ENCODE data around the gene CDK17.
"Not testable (repeated sequence)": the region's sequence is repeated elsewhere in the genome, so short reads cannot be mapped to it uniquely, and the experiment has no call there.

The CDK17 gene

DNA sequence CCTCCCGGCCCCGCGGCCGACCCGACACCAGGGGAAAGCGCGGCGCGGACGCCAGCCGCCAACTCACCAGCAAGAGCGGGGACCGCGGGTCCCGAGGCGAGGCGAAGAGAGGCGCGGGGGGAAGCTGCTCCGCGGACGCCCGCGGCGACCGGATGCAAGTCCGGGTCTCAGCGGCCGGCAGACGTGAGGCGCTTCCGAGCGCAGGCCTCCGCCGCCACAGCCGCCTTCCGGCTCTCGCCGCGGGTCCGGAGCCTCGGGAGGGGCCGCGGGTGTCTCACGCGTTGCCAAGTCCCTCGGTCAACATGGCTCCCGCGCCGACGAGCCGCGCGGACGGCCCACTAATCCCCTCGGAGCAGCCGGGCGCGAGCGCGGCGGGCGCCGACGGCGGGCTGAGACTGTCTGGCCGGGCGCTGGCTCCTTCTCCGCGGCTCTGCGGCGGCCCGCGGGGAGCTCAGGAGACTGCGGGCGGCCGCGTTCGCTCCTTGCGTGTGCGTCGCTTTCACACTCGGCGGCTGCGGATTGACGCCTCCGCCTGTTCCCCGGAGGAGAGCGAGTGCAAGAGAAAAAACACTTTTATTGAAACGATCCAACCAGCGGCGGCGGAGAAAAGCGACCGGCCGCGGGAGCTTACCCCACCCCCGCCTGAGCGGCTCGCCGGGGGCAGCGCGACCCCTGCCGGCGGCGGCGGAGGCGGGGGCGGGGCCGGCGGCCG is at the start of gene CDK17:
TSS of gene CDK17 (minus strand) at position 521 of the 712 bp plus-strand sequence. CDS start 65,603 bp downstream, outside the sequence.
- DNase-seq (ENCODE audit: low spot score) = peak; percentile 83

DNA sequence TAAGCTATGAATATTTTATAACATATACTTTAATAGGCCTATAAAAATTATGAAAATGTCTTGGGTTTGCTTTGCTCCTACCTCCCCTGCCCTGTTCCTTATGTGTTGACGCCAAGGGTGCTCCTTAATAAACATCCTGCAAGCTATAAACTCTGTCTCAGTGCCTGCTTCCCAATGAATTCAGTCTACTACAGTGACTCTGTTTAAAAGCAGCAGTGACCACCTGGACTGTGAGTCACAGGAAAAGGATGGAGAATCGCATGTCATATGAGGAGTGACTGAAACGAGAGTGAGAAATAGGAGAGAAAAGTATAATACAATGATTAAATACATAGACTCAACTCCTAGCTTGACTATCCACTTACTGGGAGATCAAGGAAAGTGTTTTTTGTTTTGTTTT is 48.1 kb upstream of the CDK17 start:
- DNase-seq (ENCODE audit: low spot score) = no peak

DNA sequence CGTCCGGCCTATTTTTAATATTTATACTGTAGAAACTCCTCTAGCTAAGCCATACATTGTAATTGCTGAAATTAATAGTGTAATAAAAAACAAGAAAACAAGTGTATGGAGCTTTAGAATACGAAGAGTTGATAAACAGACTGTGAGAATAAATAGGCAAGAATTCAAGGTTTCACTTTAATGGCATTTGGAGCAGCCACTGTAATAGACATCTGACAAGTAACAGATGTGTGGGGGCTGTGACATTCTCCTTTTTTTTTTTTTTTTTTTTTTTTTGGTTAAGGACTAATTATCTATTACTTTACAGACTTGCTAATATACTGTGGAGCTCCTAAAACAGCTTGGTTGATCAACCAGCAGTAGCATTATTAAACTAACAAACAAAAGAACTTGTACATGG is 47.0 kb upstream of the CDK17 start:
- no peak for DNase-seq (ENCODE audit: low spot score)

DNA sequence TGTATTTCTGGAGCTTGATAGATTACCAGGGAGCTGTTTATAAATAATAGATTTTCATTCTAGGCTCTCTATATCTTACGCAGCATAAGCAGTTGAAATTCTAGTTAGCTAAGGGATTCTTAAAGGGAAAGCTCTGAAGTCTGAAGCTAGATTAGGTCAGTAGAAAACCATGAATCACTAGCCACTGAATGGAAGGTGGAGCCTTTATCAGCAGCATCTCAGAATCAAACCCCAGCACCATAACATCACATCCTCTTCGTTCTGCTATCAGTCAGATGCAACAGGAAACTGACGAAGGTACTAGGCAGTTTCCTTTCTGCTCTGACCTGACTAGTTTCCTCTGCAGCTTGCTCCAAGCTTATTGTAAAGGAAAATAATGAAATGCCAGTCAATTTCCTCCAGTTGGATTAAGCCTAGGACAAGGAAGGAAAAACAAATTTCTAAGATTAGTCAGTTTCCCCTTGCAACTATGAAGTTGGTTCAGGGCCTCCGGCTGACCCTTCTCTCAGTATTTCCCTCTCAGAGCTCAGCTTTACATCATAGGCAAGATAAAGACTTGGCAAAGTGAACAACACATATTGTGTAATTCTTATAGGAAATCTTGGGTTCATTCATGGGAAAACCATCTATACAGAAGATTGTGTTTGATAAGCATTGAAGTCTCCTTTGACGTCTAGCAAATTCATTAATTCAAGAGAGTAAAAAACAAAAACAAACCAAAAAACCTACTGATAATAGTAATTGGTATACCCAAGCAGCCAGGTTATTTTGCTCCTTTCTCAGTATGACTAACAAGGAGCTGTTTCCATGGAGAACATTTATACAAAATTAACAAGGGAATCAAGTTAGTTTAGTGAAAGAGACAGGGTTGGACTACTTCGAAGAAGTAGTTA is 45.7 kb upstream of the CDK17 start:
- DNase-seq (ENCODE audit: low spot score) = peak; percentile 48

DNA sequence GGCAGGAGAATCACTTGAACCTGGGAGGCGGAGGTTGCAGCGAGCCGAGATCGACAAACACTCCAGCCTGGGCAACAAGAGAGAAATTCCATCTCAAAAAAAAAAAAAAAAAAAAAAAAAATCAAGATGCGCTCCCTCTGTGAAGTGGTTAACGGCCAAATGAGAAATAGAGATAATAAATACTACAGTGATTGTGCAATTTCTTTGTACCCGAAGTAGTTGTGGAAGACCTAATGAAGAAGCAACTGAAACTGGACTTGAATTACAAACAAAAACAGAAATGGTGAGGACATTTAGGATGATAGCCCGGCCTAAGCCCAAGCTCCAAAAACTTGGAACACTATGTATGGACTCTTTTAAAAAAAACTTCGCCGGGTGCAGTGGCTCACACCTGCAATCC is 44.2 kb upstream of the CDK17 start:
- no peak for DNase-seq (ENCODE audit: low spot score)

DNA sequence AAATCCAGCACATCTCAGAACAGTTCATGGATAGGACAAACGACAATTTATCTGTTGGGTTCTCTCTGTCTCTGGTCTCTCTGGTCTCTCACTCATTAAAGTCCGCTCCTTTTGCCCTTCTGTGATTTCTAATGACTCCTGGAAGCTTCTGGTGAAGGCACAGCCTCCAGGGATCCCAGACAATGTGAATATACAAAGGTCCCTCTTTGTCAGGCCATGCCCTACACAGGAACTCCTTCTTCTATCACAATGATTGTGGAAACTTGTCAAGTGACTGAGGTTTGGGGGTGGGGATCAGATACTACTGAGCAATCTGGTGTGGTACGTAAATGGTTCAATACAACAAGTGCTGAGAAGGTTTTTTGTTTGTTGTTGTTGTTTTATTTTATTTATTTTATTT is 42.7 kb upstream of the CDK17 start:
- DNase-seq (ENCODE audit: low spot score) = peak; percentile 40

DNA sequence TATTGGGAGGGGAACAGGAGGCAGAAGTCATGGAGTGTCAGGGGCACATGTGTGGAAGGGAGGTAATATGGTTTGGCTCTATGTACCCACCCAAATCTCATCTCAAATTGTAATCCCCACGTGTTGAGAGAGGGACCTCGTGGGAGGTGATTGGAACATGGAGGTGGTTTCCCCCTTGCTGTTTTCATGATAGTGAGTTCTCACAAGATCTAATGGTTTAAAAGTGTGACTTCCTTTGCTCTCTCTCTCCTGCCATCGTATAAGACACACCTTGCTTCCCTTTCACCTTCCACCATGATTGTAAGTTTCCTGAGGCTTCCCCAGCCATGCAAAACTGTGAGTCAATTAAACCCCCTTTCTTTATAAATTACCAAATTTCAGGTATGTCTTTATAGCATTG is 41.6 kb upstream of the CDK17 start:
- no peak for DNase-seq (ENCODE audit: low spot score)

DNA sequence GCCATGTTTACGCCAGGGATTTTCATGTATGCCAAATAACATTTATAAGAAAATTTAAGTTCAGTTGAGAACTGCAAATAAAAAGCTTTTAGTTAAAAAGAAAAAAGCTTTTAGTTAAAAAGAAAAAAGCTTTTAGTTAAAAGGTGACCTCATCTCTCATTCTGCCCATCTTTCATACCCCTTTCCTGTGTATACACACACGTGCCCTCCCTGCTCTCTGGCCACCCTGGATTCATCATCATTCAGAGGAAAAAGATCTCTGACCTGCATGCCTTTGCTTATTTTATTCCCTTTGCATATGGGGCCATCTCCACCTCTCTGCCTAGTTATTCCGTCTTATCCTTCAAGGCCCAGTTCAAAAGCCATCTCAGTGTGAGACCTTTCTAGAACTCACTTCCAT is 38.1 kb upstream of the CDK17 start:
- no peak for DNase-seq (ENCODE audit: low spot score)

DNA sequence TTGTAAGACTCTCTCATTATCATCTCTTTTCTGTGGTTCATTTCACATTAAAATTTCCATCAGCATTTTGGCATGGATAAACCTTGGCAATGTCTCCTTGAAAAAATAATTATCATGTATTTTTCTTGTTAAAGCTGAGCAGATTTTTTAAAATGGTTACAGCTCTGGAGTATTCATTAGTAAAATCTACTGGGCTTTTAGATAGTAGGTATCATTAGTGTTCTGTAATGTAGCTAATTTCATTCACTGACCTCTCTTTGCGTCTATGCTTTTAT is 36.9 kb upstream of the CDK17 start:
- DNase-seq (ENCODE audit: low spot score) = no peak

DNA sequence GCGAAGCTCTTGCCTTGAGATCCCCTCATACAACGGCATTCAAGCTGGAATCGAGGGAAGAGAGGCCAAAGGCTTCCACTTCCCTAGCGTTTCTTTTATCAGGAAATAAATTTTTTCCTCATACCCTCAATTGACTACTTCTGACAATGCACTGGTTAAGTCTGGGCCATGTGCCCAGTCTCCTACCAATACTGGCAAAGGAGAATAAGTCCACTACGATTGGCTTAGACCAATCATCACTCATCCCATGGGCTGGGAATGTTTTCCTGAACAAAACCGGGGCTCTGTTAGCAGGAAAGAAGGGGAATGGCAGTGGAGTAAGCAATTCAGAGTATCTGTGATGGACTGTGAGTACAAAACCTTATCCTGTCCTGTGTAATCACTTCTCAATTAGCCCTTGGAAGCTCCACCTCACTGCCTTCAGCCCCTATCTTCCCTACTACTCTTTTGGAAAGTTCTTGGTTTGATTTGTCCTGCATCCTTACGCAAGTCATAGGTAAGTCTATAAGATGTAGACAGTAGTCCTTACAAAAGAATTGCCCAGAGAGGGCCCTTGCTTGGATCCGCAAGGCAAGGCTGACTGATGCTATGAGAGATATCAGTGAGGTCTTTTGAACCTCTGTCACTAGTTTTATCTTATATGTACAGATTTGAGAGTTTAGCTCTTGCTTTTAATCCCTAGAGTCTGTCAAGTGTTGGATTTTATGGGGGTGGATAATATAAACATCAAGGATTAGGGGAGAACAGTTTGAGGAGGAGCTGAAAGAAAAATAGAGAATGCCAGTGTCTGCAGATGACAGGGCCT is 36.3 kb upstream of the CDK17 start:
- no peak for DNase-seq (ENCODE audit: low spot score)

DNA sequence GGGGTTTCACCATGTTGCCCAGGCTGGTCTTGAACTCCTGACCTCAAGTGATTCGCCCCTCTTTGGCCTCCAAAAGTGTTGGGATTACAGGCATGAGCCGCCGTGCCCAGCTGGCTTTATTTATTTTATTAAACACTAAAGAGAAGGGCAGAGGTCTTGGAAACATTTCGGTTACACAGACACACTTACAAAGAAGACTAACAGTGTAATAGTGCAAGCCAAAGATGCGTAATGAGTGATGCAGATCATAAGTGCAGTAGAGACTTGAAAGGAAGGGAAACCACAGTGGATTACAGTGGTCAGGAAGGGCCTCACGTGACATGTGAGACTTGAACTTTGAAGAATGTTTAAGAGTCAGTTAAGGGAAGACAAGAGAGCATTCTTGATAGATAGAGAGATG is 33.9 kb upstream of the CDK17 start:
- DNase-seq (ENCODE audit: low spot score) = peak; percentile 80

DNA sequence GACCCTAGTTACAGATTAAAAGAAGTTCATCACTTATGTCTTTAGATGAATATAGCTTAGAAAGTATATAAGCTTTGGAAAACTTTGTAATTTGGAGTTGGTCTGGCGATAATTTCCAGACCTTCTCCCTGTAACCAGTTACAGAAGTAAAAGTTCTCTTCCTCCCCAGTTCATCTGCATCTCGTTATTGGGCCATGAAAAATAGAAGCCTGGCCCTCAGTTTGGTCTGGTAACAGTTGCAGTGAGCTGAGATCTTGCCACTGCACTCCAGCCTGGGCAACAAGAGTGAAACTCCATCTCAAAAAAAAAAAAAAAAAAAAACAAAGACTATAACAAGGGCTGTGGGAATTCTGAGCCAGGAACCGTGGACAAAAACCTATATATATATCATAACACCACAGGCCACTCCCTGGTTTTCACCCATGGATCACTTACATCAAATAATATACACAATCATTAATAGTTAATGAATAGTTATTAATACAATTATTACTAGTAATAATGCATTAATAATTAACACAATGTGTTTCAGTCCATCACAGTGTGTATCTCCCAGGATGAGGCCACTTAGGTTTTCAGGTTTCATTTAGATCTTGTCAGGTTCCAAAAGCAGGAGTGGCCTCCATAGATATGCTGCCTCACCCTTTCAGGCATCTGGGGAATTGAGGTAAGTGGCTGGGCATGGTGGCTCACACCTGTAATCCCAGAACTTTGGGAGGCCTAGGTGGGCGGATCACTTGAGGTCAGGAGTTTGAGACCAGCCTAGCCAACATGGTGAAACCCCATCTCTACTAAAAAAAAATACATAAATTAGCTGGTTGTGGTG is 32.5 kb upstream of the CDK17 start:
- DNase-seq (ENCODE audit: low spot score) = not testable (repeated sequence)

DNA sequence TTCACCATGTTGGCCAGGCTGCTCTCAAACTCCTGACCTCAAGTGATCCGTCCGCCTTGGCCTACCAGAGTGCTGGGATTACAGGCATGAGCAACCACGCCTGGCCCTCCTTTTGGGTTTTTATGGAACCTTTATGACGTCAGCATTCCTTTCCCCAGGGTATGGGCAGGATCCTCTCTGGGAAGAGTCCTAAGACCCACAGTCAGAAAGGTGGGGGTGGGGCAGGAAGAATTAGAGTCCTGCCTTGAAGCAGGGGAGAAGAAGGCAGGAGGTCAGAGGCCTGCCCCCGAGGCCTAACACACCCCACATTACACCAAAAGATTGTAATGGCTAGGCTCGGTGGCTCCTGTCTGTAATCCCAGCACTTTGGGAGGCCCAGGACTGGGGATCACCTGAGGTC is 30.8 kb upstream of the CDK17 start:
- DNase-seq (ENCODE audit: low spot score) = no peak

DNA sequence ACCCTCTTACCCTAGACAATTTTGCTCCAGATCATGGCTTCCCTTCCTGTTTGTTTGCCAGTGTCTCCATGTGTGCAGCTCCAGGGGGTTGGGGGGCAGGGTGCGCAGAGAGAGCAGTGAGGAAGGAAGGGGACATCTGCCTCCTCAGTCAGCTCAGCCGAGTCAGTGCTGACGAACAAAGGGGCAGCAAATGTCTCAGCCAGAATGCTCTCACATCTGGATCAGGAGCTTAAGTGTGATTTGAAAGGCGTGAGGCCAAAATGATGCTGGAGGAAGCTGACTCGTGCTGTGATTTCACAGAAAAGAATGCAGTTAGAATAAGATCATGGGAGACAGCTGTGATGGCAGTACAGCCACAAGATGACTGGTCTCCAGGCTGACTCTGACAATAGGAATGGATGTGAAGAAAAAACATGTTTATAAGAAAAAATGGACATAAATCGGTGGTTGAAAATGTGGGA is 27.1 kb upstream of the CDK17 start:
- peak; percentile 37 for DNase-seq (ENCODE audit: low spot score)

DNA sequence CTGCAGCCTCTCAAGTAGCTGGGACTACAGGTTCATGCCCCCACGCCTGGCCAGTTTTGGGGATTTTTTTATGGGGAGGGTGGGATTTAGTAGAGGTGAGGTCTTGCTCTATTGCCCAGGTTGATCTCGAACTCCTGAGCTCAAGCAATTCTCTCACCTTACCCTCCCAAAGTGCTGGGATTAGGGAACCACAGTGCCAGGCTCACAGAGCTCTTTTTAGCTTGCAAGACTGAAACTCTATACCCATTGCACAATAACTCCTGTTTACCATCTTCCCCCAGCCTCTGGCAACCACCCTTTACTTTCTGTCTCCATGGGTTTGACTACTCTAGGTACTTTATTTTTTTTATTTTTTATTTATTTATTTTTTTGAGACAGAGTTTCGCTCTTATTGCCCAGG is 25.7 kb upstream of the CDK17 start:
- DNase-seq (ENCODE audit: low spot score) = no peak

DNA sequence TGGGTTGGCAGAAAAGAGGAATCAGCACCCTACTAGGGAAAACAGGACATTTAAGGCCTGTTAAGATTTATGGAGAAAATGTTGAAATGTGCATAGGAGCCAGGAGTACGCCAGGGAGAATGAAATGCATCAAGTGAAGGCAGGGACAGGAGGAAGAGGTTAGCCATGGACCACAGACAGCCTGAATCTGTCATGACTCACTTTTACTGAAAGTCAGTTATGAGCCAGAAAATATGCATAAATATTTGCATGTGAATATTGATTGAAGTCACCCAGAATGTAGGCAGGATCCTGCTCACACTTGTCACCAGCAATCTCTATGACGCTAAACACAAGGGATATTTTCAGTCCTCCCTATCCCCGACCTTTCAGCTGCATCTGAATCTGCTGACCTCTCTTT is 25.1 kb upstream of the CDK17 start:
- DNase-seq (ENCODE audit: low spot score) = no peak

DNA sequence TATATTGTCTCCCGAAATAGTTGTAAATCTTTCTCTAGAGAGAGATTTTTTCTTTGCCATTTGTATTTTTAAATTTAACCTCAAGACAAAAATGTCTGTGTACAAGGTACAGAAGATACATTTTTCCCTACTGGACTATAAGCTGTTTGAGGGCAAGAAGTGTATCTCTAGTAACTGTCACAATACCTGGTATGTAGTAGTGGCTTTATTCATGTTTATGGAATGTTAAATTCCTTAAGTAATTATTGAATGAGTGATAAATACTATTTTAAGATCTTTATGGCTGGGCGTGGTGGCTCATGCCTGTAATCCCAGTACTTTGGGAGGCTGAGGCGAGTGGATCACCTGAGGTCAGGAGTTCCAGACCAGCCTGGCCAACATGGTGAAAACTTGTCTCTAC is 24.4 kb upstream of the CDK17 start:
- no peak for DNase-seq (ENCODE audit: low spot score)

DNA sequence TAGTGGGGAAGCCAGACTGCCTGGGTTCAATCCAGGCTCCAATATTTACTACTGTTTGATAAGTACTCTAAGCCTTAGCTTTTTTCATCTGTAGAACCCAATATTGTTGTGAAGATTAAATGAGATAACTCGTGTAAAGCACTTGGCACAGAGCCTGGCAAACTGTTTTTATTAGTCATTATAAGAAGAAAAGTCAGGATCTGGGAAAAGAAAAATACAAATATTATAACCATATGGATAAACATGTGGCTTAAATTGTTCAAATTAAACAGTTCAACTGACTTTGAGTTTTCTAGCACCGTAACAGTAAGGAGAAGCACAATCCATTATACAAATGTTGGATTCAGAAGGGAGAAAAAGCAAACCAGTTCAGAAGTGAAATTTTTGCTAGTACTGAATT is 22.0 kb upstream of the CDK17 start:
- DNase-seq (ENCODE audit: low spot score) = no peak

DNA sequence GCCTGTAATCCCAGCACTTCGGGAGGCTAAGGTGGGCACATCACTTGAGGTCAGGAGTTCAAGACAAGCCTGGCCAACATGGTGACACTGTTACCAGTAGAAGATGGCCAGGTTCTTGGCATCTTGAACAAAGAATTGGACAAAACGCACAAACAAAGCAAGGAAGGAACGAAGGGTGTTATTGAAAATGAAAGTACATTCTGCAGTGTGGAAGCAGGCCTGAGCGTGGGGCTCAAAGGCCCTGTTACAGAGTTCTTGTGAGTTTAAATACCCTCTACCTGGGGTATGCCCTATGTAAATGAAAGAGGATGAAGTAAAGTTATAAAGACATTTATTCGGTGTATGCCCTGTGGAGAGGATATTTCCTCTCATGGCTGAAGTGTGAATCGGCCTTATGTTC is 20.8 kb upstream of the CDK17 start:
- no peak for DNase-seq (ENCODE audit: low spot score)

DNA sequence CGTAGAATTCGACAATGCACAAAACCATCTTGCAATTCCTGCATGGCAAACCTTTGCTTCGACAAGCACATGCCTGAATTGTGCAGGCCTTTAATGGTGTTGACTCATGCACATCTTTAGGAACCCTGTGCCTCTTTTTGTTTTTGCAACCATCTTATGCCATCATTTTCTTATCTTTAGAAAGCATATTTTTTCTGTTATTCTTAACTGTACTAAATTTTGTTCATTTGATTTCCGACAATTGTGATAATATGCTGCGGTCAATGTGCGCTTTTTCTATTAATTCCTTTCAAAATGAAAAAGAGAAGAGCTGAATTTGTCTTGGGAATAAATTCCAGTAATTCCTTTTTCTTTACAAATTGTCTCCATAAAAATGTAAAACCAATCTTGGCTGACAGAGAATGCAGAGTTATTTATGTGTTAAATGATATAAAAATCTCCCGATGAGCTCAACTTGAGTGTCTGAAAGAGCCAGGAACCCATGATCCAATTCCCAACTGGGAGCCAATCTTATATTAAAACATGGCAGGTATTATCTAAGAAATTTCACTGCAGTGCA is 20.1 kb upstream of the CDK17 start:
- no peak for DNase-seq (ENCODE audit: low spot score)

DNA sequence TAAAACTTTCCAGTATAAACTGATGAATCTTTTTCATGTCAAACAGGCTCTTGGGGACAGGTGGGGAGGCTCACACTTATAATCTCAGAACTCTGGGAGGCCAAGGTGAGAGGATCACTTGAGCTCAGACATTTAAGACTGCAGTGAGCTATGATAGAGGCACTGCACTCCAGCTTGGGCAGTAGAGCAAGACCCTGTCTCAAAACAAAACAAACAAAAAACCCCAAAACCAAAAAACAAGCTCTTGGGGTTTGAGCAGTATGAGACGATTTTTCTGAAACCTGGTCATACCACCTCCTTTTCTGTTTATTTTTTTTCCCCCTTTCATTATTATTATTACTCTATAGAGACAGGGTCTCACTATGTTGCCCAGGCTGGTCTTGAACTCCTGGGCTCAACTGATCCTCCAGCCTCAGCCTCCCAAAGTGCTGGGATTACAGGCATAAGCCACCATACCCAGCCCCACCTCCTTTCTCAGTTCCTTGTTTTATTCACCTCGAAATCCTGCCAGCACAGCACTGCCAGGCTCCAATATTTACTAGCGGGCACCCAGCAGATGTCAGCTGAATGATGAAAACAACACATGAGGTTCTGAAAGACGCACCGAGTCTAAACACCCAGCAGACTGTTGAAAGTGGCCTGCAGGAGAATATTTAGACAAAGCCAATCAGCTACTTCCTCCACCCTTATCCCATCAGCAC is 19.5 kb upstream of the CDK17 start:
- no peak for DNase-seq (ENCODE audit: low spot score)

All from COLO829 (cell line).